Measurements from ENCODE around the gene STARD8.
"Not testable (repeated sequence)": the region's sequence is repeated elsewhere in the genome, so short reads cannot be mapped to it uniquely, and the experiment has no call there.

STARD8 gene

DNA sequence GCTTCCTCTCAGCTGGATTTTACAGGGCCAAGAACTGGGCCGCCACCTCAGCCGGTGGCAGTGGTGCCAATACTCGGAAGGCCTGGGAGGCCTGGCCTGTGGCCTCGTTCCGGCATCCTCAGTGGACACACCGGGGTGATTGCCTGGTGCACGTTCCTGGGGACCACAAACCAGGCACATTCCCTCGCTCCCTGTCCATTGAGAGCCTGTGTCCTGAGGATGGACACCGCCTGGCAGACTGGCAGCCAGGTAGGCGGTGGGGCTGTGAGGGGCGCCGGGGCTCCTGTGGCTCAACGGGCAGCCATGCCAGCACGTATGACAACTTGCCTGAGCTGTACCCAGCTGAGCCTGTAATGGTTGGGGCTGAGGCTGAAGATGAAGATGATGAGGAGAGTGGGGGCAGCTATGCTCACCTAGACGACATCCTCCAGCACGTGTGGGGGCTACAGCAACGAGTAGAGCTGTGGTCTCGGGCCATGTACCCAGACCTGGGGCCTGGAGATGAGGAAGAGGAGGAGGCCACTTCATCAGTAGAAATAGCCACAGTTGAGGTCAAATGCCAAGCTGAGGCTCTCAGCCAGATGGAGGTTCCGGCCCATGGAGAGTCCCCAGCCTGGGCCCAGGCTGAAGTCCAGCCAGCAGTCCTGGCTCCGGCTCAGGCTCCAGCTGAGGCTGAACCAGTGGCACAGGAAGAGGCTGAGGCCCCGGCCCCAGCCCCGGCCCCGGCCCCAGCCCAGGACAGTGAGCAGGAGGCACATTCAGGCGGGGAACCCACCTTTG lies 70.4 kb downstream of the STARD8 start:
- DNase-seq (ENCODE audit: low spot score), result no peak

GRCh38 chrX:68718443-68718820 lies 71.0 kb downstream of the STARD8 start:
- DNase-seq (ENCODE audit: low spot score), result no peak

DNA sequence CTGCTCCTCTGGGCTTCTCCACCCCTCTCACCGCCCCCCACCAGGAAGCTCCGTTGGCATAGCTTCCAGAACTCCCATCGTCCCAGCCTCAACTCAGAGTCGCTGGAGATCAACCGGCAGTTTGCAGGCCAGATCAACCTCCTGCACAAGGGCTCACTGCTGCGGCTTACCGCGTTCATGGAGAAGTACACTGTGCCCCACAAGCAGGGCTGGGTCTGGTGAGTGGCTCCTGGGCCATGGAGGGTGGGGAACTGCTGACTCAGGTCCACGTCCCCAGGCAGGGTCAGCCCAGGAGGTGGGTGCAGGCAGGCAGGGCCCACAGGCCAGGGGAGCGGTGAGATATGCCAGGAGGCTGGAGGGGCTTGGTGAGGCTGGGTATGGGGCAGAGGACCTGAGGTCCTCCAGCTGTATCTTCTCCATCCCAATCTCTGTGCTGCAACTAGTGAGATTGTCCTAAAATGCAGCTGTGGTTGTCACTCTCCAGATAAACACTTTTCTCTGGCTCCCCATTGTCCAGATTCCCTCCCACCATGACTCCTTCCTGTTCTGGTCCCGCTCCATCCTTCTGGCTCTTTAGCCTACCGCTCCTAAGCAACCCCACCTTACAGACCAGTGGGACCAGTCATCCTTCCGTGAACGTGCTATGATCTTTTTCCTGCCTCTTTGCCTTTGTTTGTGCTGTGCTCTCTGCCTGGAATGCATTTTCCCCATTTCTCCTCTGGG lies 71.9 kb downstream of the STARD8 start:
- no peak for DNase-seq (ENCODE audit: low spot score)

GRCh38 chrX:68719904-68720614 lies 72.6 kb downstream of the STARD8 start:
- no peak for DNase-seq (ENCODE audit: low spot score)

DNA sequence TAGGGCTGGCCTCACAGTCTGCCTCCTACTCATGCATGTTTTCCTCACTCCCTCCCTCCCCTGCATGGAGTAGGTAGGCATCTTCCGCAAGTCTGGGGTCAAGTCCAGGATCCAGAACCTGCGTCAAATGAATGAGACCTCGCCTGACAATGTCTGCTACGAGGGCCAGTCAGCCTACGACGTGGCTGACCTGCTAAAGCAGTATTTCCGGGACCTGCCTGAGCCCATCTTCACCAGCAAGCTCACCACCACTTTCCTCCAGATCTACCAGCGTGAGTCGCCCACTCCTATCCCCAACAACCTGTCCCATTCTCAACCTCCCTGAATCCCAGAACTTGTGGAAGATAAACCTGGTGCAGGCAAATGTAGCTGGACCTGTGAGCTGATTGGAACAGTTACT lies 73.4 kb downstream of the STARD8 start:
- DNase-seq (ENCODE audit: low spot score), result no peak

GRCh38 chrX:68721546-68721945 lies 74.1 kb downstream of the STARD8 start:
- no peak for DNase-seq (ENCODE audit: low spot score)

DNA sequence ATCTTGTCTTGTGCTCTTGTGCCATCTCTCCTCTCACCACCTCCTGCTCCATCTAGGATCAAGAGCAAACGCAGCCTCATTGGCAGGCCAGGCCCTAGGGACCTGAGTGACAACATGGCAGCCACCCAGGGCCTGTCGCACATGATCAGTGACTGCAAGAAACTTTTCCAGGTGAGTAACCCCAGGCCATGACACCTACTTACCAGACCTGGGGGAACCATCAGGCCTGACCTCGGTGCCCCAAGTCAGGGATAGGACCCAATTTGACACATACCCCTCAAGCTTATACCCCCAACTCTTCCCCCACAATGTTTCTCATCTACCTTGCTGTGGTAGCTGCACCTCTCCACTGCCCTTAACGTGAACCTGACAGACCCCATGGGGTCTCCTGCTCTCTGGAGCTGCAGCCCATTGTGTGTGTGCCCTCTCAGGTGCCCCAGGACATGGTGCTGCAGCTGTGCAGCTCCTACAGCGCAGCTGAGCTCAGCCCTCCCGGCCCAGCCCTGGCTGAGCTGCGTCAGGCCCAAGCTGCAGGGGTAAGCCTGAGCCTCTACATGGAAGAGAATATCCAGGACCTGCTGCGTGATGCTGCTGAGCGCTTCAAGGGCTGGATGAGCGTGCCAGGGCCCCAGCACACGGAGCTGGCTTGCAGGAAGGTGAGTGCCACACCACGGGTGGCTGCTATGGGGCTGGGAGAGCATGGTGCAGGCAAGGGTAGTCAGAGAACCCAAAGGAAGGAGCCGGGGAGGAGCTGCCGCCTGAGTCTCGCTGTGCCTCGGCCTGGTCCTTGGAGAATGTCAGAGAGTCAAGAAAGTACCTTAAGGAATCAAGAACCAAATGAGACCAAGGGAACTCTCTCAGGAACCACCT lies 74.8 kb downstream of the STARD8 start:
- DNase-seq (ENCODE audit: low spot score), result no peak

- DNase-seq (ENCODE audit: low spot score), result no peak
Observed at GRCh38 chrX:68723491-68724155, 76.2 kb downstream of the STARD8 start.

- DNase-seq (ENCODE audit: low spot score), result no peak
Observed at GRCh38 chrX:68724531-68725020, 77.1 kb downstream of the STARD8 start.

GRCh38 chrX:68725756-68726365 lies 78.4 kb downstream of the STARD8 start:
- DNase-seq (ENCODE audit: low spot score), result no peak

DNA sequence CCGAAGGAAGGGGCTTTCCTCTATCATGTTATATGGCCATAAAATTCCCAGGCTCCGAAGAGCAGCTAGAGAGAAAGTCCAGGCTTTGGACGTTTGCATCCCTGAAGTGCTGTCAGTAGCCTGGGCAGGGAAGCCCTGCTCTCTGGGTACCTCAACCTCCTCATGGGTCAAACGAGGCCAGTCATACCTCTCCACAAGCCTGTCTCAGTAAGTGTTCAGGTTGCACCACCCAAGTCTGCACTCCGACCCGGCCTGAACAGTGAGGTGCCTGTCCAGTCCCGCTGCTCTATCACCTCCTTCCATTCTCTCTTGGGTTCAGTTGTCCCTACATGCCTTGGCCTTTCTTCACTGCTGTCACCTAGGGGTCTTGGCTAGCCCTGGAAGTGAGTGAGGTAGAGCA lies 78.9 kb downstream of the STARD8 start:
- no peak for DNase-seq (ENCODE audit: low spot score)

DNA sequence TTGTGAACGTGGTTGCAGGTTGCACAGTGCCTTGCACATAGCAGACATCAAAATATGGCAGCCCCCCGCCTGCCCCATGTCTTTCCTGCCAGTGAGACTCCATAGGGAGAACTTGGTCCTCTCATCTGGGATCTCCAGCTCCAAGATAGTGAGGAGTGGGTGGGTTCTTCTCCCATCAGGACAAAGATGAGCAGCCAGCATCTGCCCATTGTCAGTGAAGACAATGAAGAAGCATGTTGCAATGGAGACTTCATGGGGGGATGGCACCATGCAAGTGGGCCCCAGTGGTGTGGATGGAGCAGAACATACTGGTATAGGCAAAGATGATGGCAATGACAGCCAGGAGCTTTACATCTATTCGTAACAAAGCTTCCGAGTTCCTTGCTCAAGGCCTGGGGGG lies 80.2 kb downstream of the STARD8 start:
- no peak for DNase-seq (ENCODE audit: low spot score)

DNA sequence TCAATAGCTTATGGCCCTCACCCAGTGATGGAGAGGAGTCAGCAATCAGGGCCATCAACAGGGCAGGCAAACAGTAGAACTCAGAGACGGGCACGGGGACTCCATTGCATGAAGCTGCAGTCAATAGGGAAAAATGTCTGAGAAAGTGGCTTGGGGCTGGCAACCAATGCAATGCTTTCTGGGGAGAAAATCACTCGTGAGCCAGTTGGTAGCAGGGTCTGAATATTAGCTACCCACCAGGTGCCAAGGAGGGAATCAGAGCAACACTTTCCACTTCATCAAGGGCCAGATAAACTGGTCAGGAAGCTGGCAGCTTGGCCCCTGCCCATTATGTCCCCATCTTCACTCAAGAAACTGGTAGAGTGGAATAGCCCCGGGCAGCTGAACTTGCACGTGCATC lies 80.7 kb downstream of the STARD8 start:
- DNase-seq (ENCODE audit: low spot score), result no peak

DNA sequence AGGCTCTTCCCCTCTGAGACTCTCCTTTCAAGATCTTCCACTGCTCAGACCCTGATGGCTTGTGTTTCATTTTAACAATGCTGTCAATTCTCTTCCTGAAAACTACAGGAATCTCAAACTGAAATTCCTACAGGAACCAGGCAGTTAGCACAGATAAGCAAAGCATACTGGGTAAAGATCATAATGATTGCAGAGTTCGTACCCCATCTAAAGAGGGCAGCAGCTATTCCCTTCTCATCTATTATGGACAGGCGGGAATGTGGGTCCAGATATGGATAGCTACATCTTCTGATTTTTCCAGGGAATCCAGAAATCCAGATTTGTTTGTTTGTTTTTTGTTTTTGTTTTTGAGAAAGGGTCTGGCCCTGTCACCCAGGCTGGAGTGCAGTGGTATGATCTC lies 83.8 kb downstream of the STARD8 start:
- DNase-seq (ENCODE audit: low spot score), result no peak

GRCh38 chrX:68732906-68733493 lies 85.5 kb downstream of the STARD8 start:
- peak; percentile 81 for DNase-seq (ENCODE audit: low spot score)

DNA sequence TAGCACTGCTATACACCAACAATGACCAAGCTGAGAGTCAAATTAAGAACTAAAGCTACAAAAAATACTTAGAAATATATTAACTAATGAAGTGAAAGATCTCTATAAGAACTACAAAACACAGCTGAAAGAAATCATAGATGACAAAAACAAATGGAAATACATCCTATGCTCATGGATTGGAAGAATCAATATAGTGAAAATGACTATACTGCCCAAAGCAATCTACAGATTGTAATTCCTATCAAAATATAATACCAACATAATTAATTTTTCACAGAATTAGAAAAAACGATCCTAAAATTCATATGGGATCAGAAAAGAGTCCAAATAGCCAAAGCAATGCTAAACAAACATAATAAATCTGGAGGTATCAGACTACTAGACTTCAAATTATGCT lies 87.8 kb downstream of the STARD8 start:
- no peak for DNase-seq (ENCODE audit: low spot score)

- DNase-seq (ENCODE audit: low spot score), result not testable (repeated sequence)
Observed at GRCh38 chrX:68741864-68742263, 94.4 kb downstream of the STARD8 start.

GRCh38 chrX:68743754-68744153 lies 96.3 kb downstream of the STARD8 start:
- DNase-seq (ENCODE audit: low spot score), result no peak

DNA sequence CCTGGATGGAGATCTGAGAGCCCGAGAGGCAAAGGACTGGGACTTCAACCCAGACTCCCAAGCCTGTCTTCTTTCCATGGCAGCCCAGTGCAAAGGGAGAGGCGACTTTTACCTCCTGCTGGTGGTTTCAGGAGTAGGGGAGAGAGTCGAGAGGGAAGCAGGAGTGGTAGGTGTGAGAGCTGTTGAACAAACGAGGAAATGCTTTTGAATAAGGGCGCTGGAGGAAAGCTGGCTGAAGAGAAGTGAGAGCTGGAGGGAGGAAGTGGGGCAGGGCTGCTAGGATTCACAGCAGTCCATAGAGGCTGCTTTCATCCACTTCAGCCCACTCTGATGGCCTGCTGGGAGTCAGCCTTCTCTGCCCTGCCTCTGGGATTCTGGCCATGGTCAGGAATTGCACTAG lies 99.5 kb downstream of the STARD8 start:
- DNase-seq (ENCODE audit: low spot score), result no peak

DNA sequence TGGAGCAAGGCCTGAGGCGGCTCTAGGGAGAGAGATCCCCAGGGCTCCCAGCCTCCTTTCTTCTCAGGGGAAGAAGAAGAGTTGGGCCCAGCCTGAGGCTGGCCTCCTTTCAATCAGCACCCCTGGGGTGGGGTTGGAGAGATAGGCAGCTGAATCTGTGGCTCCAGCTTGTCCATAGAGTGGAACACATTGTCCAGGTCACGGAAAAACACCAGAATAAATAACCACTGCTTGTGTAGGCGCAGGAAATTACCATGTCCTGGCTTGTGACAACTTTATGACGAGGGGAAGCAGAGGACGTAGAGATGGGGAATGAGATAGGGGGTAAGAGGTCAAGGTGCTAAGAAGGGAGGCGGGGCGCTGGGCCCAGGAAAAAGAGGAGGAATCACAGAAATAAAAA lies 100.6 kb downstream of the STARD8 start:
- DNase-seq (ENCODE audit: low spot score), result no peak

DNA sequence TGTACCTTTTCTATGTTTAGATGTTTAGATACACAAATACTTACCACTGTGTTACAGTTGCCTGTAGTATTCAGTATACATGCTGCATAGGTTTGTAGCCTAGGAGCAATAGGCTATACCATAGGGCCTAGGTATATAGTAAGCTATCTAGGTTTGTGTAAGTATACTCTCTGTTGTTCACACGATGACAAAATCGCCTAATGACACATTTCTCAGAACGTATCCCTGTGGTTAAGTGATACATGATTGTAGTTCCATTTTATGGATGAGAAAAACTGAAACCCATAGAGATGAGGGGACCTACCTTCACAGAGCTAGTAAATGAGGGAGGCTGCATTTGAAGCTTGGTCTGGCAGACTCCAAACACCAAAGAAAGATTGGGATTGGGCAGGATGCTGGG lies 102.0 kb downstream of the STARD8 start:
- DNase-seq (ENCODE audit: low spot score), result no peak

Measured in ecto neural progenitor cell (in vitro differentiated cells).